GM21360 (cell line): Measurements from ENCODE around the gene PALLD.
"Not testable (repeated sequence)": the region's sequence is repeated elsewhere in the genome, so short reads cannot be mapped to it uniquely, and the experiment has no call there.

Experiments used
- ATAC-seq: cut with Tn5 transposase; IDR thresholded peaks from one replicate; pipeline ENCODE4 v1.9.1; 2021; ENCODE audit warnings: mild to moderate bottlenecking, moderate library complexity; ENCODE audit not compliant: unreplicated experiment

The PALLD gene

DNA sequence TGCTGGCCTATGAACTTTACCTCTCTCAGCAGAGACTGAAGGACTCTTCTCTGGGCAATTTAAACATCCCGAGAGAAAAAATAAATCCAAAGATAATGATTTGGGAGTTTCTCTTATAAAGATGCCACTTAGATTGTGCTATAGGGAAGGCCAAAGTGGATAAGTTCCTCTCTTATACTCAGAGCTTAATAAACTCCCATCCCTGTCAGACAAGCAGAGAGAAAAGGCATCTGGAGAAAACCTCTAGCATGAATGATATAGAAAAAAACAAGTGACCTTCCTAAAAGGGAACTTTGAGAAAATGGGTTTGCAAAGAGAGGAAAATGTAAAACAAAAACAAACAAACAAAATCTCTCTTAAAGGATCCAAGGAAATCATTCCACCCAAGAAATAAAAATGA lies 199.4 kb downstream of the PALLD start:
- no peak for ATAC-seq

DNA sequence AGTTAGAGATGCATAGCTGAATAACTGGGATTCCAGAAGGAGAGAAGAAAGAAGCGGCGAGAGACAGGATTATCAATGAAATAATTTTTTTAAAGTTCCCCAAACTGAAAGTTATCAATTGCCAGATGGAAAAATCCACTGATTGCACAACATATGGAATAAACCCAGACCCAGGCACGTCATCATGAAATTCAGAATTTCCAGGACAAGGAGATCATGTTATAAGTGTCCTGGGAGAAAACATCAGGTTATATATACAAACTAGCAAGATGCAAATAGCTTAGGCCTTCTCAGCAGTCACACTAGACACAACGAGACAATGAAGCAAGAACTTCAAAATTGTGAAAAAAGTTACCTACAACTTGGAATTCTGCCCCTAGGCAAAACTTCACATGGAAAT lies 200.0 kb downstream of the PALLD start:
- ATAC-seq, result no peak

GRCh38 chr4:168699224-168699878 lies 202.5 kb downstream of the PALLD start:
- no peak for ATAC-seq

DNA sequence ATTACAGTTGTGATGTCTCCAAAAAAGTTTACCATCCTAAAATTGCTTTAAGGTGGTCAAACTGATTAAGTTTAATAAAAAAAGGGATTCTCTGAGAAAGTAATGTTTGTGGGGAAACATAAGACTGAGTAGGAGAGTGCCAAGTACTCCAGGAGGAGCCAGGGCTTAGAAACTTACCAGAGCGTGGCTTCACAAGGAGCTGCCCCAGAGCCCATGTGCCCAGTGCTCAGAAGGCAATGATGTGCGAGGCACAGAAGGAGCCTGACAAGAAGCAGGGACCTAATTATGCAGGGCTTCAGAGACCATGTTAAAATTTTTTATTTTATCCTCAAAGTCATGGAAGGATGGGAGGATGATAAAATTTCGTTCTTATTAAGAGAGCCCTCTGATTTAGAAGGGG lies 204.2 kb downstream of the PALLD start:
- no peak for ATAC-seq

DNA sequence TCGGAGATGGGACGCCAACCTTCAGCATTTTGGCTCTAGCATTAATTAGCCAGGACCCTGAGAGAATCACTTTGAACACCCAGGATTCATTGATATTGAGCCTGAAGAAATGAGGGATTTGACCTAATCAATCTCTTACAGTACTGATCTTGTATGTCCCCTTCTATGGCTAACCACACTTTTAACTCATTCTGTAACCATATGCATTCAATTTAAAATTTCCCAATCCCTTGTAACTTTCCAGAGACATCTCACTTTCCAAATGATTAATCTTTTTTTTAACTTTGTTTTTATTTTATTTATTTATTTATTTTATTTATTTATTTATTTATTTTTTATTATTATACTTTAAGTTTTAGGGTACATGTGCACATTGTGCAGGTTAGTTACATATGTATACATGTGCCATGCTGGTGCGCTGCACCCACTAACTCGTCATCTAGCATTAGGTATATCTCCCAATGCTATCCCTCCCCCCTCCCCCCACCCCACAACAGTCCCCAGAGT lies 205.8 kb downstream of the PALLD start:
- not testable (repeated sequence) for ATAC-seq

GRCh38 chr4:168705121-168705520 lies 208.3 kb downstream of the PALLD start:
- no peak for ATAC-seq

DNA sequence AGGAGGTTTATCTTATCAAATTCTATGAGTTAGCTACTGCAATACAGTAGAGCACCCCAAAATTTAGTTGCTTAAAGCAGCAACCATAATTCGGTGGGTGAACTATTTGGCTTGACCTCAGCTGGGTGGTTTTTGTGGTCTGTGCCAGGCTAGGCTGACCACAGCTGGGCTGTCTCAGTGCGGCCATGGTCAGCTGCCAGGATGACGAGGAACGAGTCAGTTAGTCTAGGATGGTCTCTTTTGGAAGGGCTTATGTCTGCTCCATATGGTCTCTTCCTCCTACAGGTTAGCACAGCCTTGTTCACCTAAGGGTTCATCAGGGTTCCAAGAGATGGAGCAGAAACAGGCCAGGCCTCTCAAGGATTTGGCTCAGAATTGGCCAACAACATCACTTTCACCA lies 210.4 kb downstream of the PALLD start:
- no peak for ATAC-seq

GRCh38 chr4:168708108-168708507 lies 211.3 kb downstream of the PALLD start:
- no peak for ATAC-seq

GRCh38 chr4:168710353-168710946 lies 213.6 kb downstream of the PALLD start:
- no peak for ATAC-seq

GRCh38 chr4:168711197-168712140 lies 214.6 kb downstream of the PALLD start:
- no peak for ATAC-seq

DNA sequence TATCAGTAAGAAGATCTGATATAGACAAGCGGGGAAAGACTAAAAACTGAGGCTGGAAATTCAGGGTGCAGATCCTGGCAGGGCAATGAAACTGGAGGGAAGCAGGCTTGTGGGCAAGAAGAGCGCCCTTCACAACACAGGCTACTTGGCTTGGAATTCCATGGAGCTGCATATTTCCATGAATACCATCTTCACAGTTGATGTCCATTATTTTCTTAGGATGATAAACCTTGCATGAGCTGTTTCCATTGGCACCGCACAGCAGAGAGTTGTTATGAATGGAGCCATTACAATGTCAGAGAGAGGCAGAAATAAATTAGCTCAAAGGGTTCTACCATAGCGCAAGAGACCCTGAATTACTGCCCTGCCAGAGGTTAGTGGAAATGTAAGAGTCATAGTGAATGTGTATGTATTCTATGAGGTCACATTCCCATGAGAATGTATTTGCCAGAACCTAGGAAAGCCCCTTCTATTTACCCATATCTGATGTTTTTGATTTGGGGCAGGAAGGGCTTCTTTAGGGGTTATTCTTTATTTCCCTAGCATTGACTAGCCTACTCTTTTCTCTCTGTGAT lies 215.6 kb downstream of the PALLD start:
- no peak for ATAC-seq

GRCh38 chr4:168713253-168713652 lies 216.4 kb downstream of the PALLD start:
- no peak for ATAC-seq

DNA sequence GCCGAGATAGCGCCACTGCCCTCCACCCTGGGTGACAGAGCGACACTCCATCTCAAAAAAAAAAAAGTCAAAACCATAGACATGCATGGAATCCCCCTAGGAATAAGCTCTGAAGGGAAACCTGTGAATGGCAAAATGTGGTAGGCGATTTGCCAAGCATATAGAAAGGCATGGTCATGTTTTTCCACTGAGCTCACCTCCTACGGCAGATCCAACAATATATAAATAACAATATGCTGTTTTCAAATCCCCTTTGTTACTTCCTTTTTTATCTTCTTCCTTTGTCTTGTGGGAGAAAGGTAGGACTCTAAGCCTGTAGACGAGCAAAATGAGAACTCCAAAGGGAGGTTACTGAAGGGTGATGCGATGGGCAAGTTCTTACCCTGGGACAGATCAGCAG lies 219.0 kb downstream of the PALLD start:
- ATAC-seq, result no peak

DNA sequence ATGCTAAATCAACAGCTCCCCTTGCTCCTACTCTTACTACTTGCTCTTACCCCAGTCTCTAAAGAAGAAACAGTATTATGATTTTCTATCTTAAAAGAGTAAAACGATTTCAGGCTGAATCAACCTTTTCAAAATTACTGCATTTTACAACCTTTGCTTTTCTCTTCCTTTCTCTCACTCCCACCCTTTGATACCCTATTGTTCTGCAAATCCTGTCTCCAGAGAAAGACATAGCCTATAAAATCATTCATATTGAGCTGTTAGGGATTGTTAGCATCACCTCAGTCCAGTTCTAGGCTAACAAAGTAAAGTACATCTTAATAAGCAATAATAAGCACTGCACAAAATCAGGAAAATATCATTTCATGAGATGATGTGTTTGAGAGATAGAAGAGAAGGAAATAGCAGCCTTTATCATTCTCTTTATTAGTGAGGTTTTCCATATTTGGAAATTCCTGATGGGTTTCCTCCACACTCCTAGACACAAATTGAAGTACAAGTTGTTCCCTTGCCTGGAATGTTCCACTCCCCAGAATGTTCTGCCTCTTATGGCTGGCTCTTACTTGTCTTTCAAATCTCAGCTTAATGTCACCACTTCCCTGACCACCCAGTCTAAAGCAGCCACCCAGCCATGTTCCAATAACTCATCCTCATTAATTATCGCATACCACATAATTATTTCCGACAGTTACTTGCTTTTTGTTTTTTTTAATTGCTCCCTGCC lies 219.7 kb downstream of the PALLD start:
- ATAC-seq, result no peak

DNA sequence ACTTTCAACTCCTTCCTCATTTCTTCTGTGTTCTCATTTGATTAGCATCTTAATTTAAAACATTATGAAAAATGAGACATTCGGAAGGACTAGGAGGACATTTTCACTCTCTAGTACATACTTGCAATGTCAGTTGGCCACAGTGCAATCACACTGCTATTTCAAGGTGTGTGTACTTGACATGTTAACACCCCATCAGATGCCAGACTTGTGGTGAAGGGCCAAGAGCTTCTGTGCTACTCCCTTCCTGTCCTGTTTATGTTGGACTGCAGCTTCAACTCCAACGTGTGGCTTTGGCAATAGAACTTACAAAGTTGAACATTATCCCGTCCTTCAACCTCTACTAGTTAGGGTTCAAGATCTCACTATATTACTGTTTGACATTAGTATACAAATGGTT lies 221.0 kb downstream of the PALLD start:
- no peak for ATAC-seq

DNA sequence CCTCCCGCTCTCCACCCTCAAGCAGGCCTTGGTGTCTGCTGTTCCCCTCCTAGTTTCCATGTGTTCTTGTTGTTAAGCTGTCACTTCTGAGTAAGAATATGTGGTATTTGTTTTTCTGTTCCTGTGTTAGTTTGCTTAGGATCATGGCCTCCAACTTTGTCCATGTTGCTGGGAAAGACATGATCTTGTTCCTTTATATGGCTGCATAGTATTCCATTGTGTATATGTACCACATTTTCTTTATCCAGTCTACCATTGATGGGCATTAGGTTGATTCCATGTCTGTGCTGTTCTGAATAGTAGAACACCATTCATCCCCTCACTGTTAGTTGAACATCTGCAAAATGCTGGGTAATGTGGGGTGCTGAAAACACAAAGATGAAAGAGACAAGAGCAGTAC lies 222.9 kb downstream of the PALLD start:
- ATAC-seq, result no peak

DNA sequence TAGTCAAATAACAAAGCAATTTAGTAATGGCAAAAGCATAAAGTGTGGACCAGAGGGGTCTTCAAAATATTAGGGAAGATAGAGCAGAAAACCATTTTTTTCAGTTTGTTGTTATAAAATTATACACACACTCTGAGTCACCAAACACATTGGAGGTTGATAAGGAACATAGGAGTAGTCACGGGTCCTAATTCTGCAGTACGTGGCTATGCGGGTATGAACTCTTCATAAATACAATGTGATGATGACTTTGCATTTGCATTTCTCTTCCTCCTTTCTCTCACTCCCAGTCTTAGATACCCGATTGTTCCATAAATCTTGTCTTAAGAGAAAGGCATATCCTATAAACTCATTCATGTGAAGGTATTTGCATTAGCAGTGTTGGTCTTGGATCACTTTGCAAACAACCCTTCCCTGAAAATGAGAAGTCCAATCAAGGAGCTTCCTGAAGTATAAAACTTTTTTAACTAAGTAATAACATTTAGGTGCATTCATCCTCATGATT lies 223.6 kb downstream of the PALLD start:
- no peak for ATAC-seq

GRCh38 chr4:168722391-168722790 lies 225.5 kb downstream of the PALLD start:
- ATAC-seq, result no peak

DNA sequence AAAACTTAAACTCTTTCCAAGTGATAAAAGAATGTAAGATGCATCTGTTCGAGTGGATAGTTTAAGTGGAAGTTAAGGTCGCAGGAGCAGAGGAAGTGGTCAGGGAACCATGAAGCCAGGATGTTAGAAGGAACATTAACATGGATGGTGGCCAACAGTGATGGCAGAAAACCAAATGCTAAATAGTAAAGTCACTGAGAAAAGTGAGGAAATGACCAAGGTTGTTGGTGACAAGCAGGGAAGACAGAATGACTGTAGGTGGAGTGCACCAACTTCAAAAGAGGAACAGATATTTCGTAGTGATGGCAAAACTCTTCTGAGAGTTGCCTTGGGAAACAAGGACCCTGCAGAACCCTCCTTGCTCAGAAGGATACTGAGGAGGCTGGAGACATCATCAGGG lies 226.2 kb downstream of the PALLD start:
- no peak for ATAC-seq

- ATAC-seq, result no peak
Measured at GRCh38 chr4:168723569-168723968, 226.7 kb downstream of the PALLD start.
